ENCODE measurements around the gene ENTHD1. TPM values are rescaled to one million over a fixed set of nuclear protein-coding genes. Genes with fewer than 3 reads are reported as not detected.

ENTHD1 gene
- total RNA-seq, 4 donors from 2014 or later, result not detected

GRCh38 chr22:39789788-39790187 lies 103.8 kb downstream of the ENTHD1 start:
- 48 to 50% methylated on average over 2 of the region's 2 CpGs for WGBS, 2 donors
- no peak for DNase-seq
- H3K9me3 ChIP-seq, result no peaks in the 10 kb centered on the region

DNA sequence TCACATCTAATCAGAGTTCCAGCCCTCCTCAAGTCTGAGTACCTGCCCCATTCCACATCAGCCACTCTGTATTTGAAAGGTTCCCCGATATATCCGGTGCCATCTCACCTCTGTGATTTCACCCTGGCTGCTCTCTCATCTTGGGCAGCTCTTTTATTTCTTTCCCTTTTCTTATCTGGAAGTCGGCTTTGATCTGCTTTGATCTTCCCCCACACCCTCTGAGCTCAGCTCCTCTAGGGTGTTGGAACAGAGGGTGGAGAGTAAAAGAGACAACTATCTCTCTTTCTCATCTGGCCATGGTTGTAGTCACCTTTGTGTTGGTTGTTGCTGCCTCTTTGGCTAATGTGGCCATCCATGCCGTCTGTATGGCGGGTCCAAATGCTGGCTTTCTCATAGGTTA lies 108.3 kb downstream of the ENTHD1 start:
- no peaks in the 10 kb centered on the region for H3K4me1 ChIP-seq
- H3K27me3 ChIP-seq, result no peaks in the 10 kb centered on the region
- H3K4me3 ChIP-seq, result no peak overlapping the region
- no peak overlapping the region for H3K27ac ChIP-seq
- H3K9me3 ChIP-seq, result no peaks in the 10 kb centered on the region
- no peaks in the 10 kb centered on the region for H3K36me3 ChIP-seq
- WGBS, 2 donors, result 76 to 78% methylated on average over 5 of the region's 5 CpGs
- no peak for DNase-seq
- TF ChIP-seq, protein P1, sequence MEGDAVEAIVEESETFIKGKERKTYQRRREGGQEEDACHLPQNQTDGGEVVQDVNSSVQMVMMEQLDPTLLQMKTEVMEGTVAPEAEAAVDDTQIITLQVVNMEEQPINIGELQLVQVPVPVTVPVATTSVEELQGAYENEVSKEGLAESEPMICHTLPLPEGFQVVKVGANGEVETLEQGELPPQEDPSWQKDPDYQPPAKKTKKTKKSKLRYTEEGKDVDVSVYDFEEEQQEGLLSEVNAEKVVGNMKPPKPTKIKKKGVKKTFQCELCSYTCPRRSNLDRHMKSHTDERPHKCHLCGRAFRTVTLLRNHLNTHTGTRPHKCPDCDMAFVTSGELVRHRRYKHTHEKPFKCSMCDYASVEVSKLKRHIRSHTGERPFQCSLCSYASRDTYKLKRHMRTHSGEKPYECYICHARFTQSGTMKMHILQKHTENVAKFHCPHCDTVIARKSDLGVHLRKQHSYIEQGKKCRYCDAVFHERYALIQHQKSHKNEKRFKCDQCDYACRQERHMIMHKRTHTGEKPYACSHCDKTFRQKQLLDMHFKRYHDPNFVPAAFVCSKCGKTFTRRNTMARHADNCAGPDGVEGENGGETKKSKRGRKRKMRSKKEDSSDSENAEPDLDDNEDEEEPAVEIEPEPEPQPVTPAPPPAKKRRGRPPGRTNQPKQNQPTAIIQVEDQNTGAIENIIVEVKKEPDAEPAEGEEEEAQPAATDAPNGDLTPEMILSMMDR (IDR thresholded peaks at IDR 0.05), result no peak
- no peak for TF ChIP-seq POLR2A (IDR thresholded peaks at IDR 0.05)
- intact Hi-C loops (cut with DNase I), result no loop called here

More at GRCh38 chr22:39789788-39790187, 103.8 kb downstream of the ENTHD1 start:
- Histone ChIP-seq H3K27me3 (no peaks in the 10 kb centered on the region), H3K4me1 (no peaks in the 10 kb centered on the region), H3K27ac (no peak overlapping the region), H3K4me3 (no peak overlapping the region), H3K36me3 (no peaks in the 10 kb centered on the region)
- no peak for TF ChIP-seq POLR2A (IDR thresholded peaks at IDR 0.05)
- TF ChIP-seq, protein P1 (IDR thresholded peaks at IDR 0.05), result no peak
- intact Hi-C loops (cut with DNase I), result no loop called here

- Histone ChIP-seq H3K4me1 (no peaks in the 10 kb centered on the region), H3K4me3 (no peak overlapping the region), H3K9me3 (no peaks in the 10 kb centered on the region), H3K36me3 (no peaks in the 10 kb centered on the region), H3K27me3 (peaks cover 0 to 11% (median 0%) of the 10 kb centered on the region in 4 donors), H3K27ac (no peak overlapping the region)
- no peak for DNase-seq
- TF ChIP-seq, protein P1 (IDR thresholded peaks at IDR 0.05), result no peak
- TF ChIP-seq POLR2A (IDR thresholded peaks at IDR 0.05), result no peak
- intact Hi-C loops (cut with DNase I), result no loop called here
- 58 to 60% methylated on average over 5 of the region's 5 CpGs for WGBS, 2 donors
Observed at GRCh38 chr22:39777716-39778454, 115.7 kb downstream of the ENTHD1 start.

- no peak for DNase-seq
- peaks cover 0 to 17% (median 0%) of the 10 kb centered on the region in 4 donors for H3K27me3 ChIP-seq
- H3K4me3 ChIP-seq, result no peak overlapping the region
- H3K9me3 ChIP-seq, result no peaks in the 10 kb centered on the region
- no peaks in the 10 kb centered on the region for H3K4me1 ChIP-seq
- 52 to 73% methylated on average over 2 of the region's 2 CpGs for WGBS, 2 donors
- no peaks in the 10 kb centered on the region for H3K36me3 ChIP-seq
- H3K27ac ChIP-seq, result no peak overlapping the region
- intact Hi-C loops (cut with DNase I), result no loop called here
- TF ChIP-seq, protein P1 (IDR thresholded peaks at IDR 0.05), result no peak
- no peak for TF ChIP-seq POLR2A (IDR thresholded peaks at IDR 0.05)
Observed at GRCh38 chr22:39776295-39777009, 117.1 kb downstream of the ENTHD1 start.

- no peak for TF ChIP-seq POLR2A (IDR thresholded peaks at IDR 0.05)
- TF ChIP-seq, protein P1 (IDR thresholded peaks at IDR 0.05), result no peak
- Histone ChIP-seq H3K27ac (no peak overlapping the region), H3K4me1 (no peaks in the 10 kb centered on the region), H3K4me3 (no peak overlapping the region), H3K36me3 (no peaks in the 10 kb centered on the region), H3K27me3 (peaks cover 0 to 33% (median 0%) of the 10 kb centered on the region in 4 donors), H3K9me3 (no peaks in the 10 kb centered on the region)
- WGBS, 2 donors, result 33 to 36% methylated on average over 4 of the region's 4 CpGs
- no peak for DNase-seq
- intact Hi-C loops (cut with DNase I), result no loop called here
Observed at GRCh38 chr22:39773976-39774539, 119.5 kb downstream of the ENTHD1 start.
